Mesenchymal stem cell (in vitro differentiated cells and primary cell): ENCODE results near the gene ASB5.

ENCODE experiments used
- DNase-seq: peaks from one replicate; pipeline ENCODE4 v3.0.0-alpha.2; 2013
- H2AFZ ChIP-seq: one replicate; pipeline ENCODE4 v1.6.1; 2013; ENCODE audit warnings: low read depth, mild to moderate bottlenecking, control low read depth, inconsistent platforms, low read length, moderate library complexity
- H2AK5ac ChIP-seq: 2 replicates; pipeline ENCODE4 v1.6.1; 2013; ENCODE audit warnings: low read length, moderate library complexity, mild to moderate bottlenecking, inconsistent platforms; ENCODE audit not compliant: severe bottlenecking
- H2BK120ac ChIP-seq: one replicate; pipeline ENCODE4 v1.6.1; 2013; ENCODE audit warnings: low read depth, mild to moderate bottlenecking, inconsistent platforms, low read length, moderate library complexity
- H2BK12ac ChIP-seq, 2 experiments: one replicate each; pipeline ENCODE4 v1.6.1; 2013; ENCODE audit warnings: inconsistent platforms in 2 of 2, low read length in 2 of 2, mild to moderate bottlenecking in 2 of 2, moderate library complexity in 2 of 2, control low read depth in 1 of 2
- H2BK15ac ChIP-seq: one replicate; pipeline ENCODE4 v1.6.1; 2013; ENCODE audit warnings: mild to moderate bottlenecking, low read depth, inconsistent platforms; ENCODE audit not compliant: poor library complexity, severe bottlenecking
- H2BK5ac ChIP-seq: 2 replicates; pipeline ENCODE4 v1.6.1; 2013; ENCODE audit warnings: low read depth, mild to moderate bottlenecking, low read length, control low read depth, inconsistent platforms; ENCODE audit not compliant: poor library complexity, severe bottlenecking
- H3K14ac ChIP-seq, 2 experiments: one replicate each; pipeline ENCODE4 v1.6.1; 2013; ENCODE audit warnings: inconsistent platforms in 2 of 2, low read length in 2 of 2, control low read depth in 1 of 2, mild to moderate bottlenecking in 1 of 2, moderate library complexity in 1 of 2
- H3K18ac ChIP-seq, 2 experiments: one replicate each; pipeline ENCODE4 v1.6.1; 2013; ENCODE audit warnings: inconsistent platforms in 2 of 2, low read length in 2 of 2, control low read depth in 1 of 2, low read depth in 1 of 2, mild to moderate bottlenecking in 1 of 2
- H3K23ac ChIP-seq, 2 experiments: one replicate each; pipeline ENCODE4 v1.6.1; 2013; ENCODE audit warnings: inconsistent platforms in 2 of 2, low read length in 2 of 2, mild to moderate bottlenecking in 2 of 2, moderate library complexity in 2 of 2, control low read depth in 1 of 2
- H3K27ac ChIP-seq: 2 replicates; pipeline ENCODE4 v1.5.1; 2013; ENCODE audit warnings: mild to moderate bottlenecking, moderate library complexity, low read length, control low read depth, inconsistent platforms; ENCODE audit not compliant: poor library complexity, severe bottlenecking
- H3K27me3 ChIP-seq, 2 experiments: 2 replicates each; pipeline versions ENCODE4 v1.6.1 to v1.7.0; 2013; ENCODE audit warnings: low read length in 2 of 2, mild to moderate bottlenecking in 2 of 2, moderate library complexity in 2 of 2, control low read depth in 1 of 2, inconsistent platforms in 1 of 2; ENCODE audit not compliant: control insufficient read depth in 1 of 2, insufficient read depth in 1 of 2
- H3K36me3 ChIP-seq, 2 experiments: 2 replicates each; pipeline versions ENCODE4 v1.6.1 to v1.7.0; 2013; ENCODE audit warnings: low read length in 2 of 2, control low read depth in 1 of 2, inconsistent platforms in 1 of 2, low read depth in 1 of 2, mild to moderate bottlenecking in 1 of 2; ENCODE audit not compliant: insufficient read depth in 2 of 2, control insufficient read depth in 1 of 2
- H3K4ac ChIP-seq, 2 experiments: one replicate each; pipeline ENCODE4 v1.6.1; 2013; ENCODE audit warnings: inconsistent platforms in 2 of 2, low read length in 2 of 2, mild to moderate bottlenecking in 2 of 2, moderate library complexity in 2 of 2, control low read depth in 1 of 2, low read depth in 1 of 2
- H3K4me1 ChIP-seq: 2 replicates; pipeline ENCODE4 v1.6.1; 2013; ENCODE audit warnings: low read depth, low read length, control low read depth; ENCODE audit not compliant: control insufficient read depth, insufficient read depth
- H3K4me2 ChIP-seq: 2 replicates; pipeline ENCODE4 v1.6.1; 2013; ENCODE audit warnings: low read length, mild to moderate bottlenecking, inconsistent platforms; ENCODE audit not compliant: poor library complexity, severe bottlenecking
- H3K4me3 ChIP-seq, 2 experiments: 2 replicates each; pipeline versions ENCODE4 v1.5.1 to v1.7.0; 2013; ENCODE audit warnings: low read length in 2 of 2, mild to moderate bottlenecking in 2 of 2, control low read depth in 1 of 2, low read depth in 1 of 2; ENCODE audit not compliant: insufficient read depth in 1 of 2
- H3K79me1 ChIP-seq: replicated peaks from 2 replicates; pipeline ENCODE4 v1.6.1; 2013; ENCODE audit warnings: mild to moderate bottlenecking, control low read depth, low read length, inconsistent platforms; ENCODE audit not compliant: poor library complexity, severe bottlenecking
- H3K9ac ChIP-seq: 2 replicates; pipeline ENCODE4 v1.7.0; 2013; ENCODE audit warnings: mild to moderate bottlenecking, low read length, moderate library complexity
- H3K9me3 ChIP-seq: 2 replicates; pipeline ENCODE4 v1.7.0; 2013; ENCODE audit warnings: mild to moderate bottlenecking, low read length; ENCODE audit not compliant: control insufficient read depth
- H4K8ac ChIP-seq: one replicate; pipeline ENCODE4 v1.6.1; 2013; ENCODE audit warnings: inconsistent platforms, mild to moderate bottlenecking, low read length, moderate library complexity
- H4K91ac ChIP-seq: one replicate; pipeline ENCODE4 v1.6.1; 2013; ENCODE audit warnings: mild to moderate bottlenecking, low read length, inconsistent platforms
- WGBS: methylation state at CpG from one replicate; pipeline ENCODE4 v1.1.7; 2013; ENCODE audit warnings: mixed read lengths; 5-methylcytosine and 5-hydroxymethylcytosine counted together

The ASB5 gene

GRCh38 chr4:176302283-176303275 is 33.6 kb upstream of the ASB5 start:
- Histone ChIP-seq H2BK12ac (peak overlapping the region; percentile 29 to 69), H3K27me3 (no peaks in the 10 kb centered on the region), H3K4me1 (peaks cover under 1% of the 10 kb centered on the region), H3K23ac (no peak overlapping the region), H3K36me3 (no peaks in the 10 kb centered on the region), H3K79me1 (no peaks in the 10 kb centered on the region), H3K4ac (peak overlapping the region in 1 of 2 experiments; percentile 5), H2BK5ac (no peak overlapping the region), H2AFZ (no peak overlapping the region), H2BK120ac (no peak overlapping the region), H2BK15ac (no peak overlapping the region), H3K4me2 (no peak overlapping the region), H3K14ac (no peak overlapping the region), H4K91ac (peak overlapping the region; percentile 57), H3K9me3 (no peaks in the 10 kb centered on the region), H3K4me3 (peak overlapping the region in 1 of 2 experiments; percentile 12), H2AK5ac (peak overlapping the region; percentile 6), H4K8ac (no peak overlapping the region), H3K27ac (no peak overlapping the region), H3K9ac (no peak overlapping the region), H3K18ac (peak overlapping the region in 1 of 2 experiments; percentile 61)
- WGBS, result 6% methylated on average over 1 of the region's 2 CpGs
- DNase-seq, result peak; percentile 85

GRCh38 chr4:176300565-176300964 is 31.5 kb upstream of the ASB5 start:
- Histone ChIP-seq H3K4me3 (no peak overlapping the region), H3K18ac (no peak overlapping the region), H2BK5ac (no peak overlapping the region), H2BK12ac (peak overlapping the region in 1 of 2 experiments; percentile 18), H3K9ac (no peak overlapping the region), H2BK120ac (no peak overlapping the region), H3K27ac (no peak overlapping the region), H2AFZ (no peak overlapping the region), H2AK5ac (no peak overlapping the region), H3K23ac (no peak overlapping the region), H3K27me3 (no peaks in the 10 kb centered on the region), H3K14ac (no peak overlapping the region), H3K79me1 (no peaks in the 10 kb centered on the region), H3K4me1 (no peaks in the 10 kb centered on the region), H3K9me3 (no peaks in the 10 kb centered on the region), H3K36me3 (no peaks in the 10 kb centered on the region), H4K8ac (no peak overlapping the region), H4K91ac (no peak overlapping the region), H3K4me2 (no peak overlapping the region), H3K4ac (no peak overlapping the region), H2BK15ac (no peak overlapping the region)
- no peak for DNase-seq

- Histone ChIP-seq H2AFZ (no peak overlapping the region), H2BK12ac (no peak overlapping the region), H3K18ac (no peak overlapping the region), H2BK5ac (no peak overlapping the region), H2BK120ac (no peak overlapping the region), H3K27me3 (no peaks in the 10 kb centered on the region), H2AK5ac (no peak overlapping the region), H3K4ac (no peak overlapping the region), H3K9ac (no peak overlapping the region), H3K27ac (no peak overlapping the region), H3K79me1 (no peaks in the 10 kb centered on the region), H3K4me3 (no peak overlapping the region), H3K4me1 (no peaks in the 10 kb centered on the region), H4K8ac (no peak overlapping the region), H3K4me2 (no peak overlapping the region), H4K91ac (no peak overlapping the region), H3K23ac (no peak overlapping the region), H2BK15ac (no peak overlapping the region), H3K14ac (no peak overlapping the region), H3K36me3 (no peaks in the 10 kb centered on the region), H3K9me3 (no peaks in the 10 kb centered on the region)
- no peak for DNase-seq
- WGBS, result 70% methylated on average over 9 of the region's 9 CpGs
Observed at GRCh38 chr4:176300036-176300435, 31.0 kb upstream of the ASB5 start.

- Histone ChIP-seq H3K27me3 (no peaks in the 10 kb centered on the region), H2AK5ac (no peak overlapping the region), H3K18ac (no peak overlapping the region), H2BK120ac (no peak overlapping the region), H2BK12ac (no peak overlapping the region), H3K4me2 (no peak overlapping the region), H3K4me3 (no peak overlapping the region), H3K4me1 (no peaks in the 10 kb centered on the region), H3K23ac (no peak overlapping the region), H3K9ac (no peak overlapping the region), H3K36me3 (no peaks in the 10 kb centered on the region), H4K91ac (no peak overlapping the region), H3K14ac (no peak overlapping the region), H3K79me1 (no peaks in the 10 kb centered on the region), H2AFZ (no peak overlapping the region), H2BK15ac (no peak overlapping the region), H3K27ac (no peak overlapping the region), H2BK5ac (no peak overlapping the region), H3K4ac (no peak overlapping the region), H4K8ac (no peak overlapping the region), H3K9me3 (no peaks in the 10 kb centered on the region)
- DNase-seq, result no peak
- WGBS, result 61% methylated on average over 6 of the region's 6 CpGs
Observed at GRCh38 chr4:176298664-176299063, 29.6 kb upstream of the ASB5 start.
